ENCODE measurements around the gene RELT.

Gene RELT

DNA sequence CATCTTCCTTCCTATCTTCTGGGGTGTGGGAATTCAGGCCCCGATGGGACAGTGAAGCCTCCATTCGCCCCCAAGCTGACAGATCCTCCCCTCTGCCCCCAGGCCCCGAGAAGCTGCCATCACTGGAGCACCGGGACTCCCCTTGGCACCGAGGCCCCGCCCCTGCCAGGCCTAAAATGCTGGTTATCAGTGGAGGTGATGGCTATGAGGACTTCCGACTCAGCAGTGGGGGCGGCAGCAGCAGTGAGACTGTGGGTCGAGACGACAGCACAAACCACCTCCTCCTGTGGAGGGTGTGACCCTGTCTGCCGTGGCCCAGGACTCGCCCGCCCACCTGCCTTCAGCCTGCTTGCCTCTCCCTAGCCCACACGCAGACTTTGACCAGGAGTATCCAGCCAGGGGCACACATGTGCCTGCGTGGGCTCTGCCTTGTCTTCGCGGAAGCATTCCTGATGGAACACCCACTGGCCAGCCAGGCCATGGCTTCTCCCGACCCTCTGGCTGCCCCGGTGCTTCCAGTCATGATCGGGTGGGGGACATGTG lies 8.6 kb upstream of the RELT start:
- no peak overlapping the region for H3K9ac ChIP-seq (ENCODE audit: low read length)
- H3K27ac ChIP-seq (ENCODE audit: low read depth, low read length) = no peak overlapping the region
- H3K27me3 ChIP-seq (ENCODE audit: low read length) = no peaks in the 10 kb centered on the region
- H3K9me2 ChIP-seq (replicated peaks; ENCODE audit: insufficient read depth, low read length) = no peaks in the 10 kb centered on the region
- H3K4me3 ChIP-seq (ENCODE audit: insufficient read depth, low read length, poor library complexity, severe bottlenecking) = no peak overlapping the region
- no peaks in the 10 kb centered on the region for H4K20me1 ChIP-seq (ENCODE audit: low read depth, low read length)
- no peak overlapping the region for H3K4me2 ChIP-seq (ENCODE audit: low read depth, low read length, poor library complexity, severe bottlenecking)
- no peaks in the 10 kb centered on the region for H3K36me3 ChIP-seq (ENCODE audit: low read length)
- H3K9me3 ChIP-seq (ENCODE audit: insufficient read depth, low read length) = no peaks in the 10 kb centered on the region
- no peaks in the 10 kb centered on the region for H3F3A ChIP-seq (ENCODE audit: insufficient read depth)
- H2AFZ ChIP-seq (ENCODE audit: low read depth, low read length, severe bottlenecking) = no peak overlapping the region
- TF ChIP-seq EZH2phosphoT487 (conservative IDR thresholded peaks at IDR 0.05; ENCODE audit: low read length) = no peak
- TF ChIP-seq, protein P1, sequence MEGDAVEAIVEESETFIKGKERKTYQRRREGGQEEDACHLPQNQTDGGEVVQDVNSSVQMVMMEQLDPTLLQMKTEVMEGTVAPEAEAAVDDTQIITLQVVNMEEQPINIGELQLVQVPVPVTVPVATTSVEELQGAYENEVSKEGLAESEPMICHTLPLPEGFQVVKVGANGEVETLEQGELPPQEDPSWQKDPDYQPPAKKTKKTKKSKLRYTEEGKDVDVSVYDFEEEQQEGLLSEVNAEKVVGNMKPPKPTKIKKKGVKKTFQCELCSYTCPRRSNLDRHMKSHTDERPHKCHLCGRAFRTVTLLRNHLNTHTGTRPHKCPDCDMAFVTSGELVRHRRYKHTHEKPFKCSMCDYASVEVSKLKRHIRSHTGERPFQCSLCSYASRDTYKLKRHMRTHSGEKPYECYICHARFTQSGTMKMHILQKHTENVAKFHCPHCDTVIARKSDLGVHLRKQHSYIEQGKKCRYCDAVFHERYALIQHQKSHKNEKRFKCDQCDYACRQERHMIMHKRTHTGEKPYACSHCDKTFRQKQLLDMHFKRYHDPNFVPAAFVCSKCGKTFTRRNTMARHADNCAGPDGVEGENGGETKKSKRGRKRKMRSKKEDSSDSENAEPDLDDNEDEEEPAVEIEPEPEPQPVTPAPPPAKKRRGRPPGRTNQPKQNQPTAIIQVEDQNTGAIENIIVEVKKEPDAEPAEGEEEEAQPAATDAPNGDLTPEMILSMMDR (IDR thresholded peaks at IDR 0.05; ENCODE audit: insufficient read depth, low read length, poor library complexity, severe bottlenecking) = no peak
- H3K79me2 ChIP-seq (ENCODE audit: insufficient read depth, low read length) = no peaks in the 10 kb centered on the region

DNA sequence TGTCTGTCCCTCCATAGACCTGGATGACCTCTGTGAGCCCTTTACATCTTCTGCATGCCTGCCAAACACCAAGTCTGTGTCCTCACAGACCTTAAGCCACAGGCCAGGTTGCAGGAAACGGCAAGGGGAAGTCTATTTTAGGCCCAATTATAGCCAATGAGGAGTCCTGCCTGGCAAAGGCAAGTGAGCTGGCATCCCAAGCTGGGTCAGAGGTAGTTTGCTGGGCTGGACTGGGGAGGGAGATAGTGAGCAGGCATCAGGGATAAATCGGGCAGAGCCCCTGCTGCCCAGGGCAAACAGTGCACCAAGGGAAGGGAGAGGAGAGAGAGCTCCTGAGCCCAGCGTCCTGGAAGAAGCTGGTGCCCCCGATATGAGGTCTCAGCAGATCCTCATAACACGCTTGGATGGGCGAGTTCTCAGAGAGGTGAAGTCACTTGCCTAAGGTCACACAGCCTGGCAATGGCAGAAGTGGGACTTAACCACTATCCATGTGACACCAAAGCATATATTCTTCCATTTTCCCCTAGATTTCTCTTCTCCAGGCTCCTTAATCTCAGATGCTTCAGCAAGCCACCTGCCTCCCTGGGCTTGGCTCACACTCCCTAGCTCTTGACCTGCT lies 3.7 kb upstream of the RELT start:
- no peak overlapping the region for H2AFZ ChIP-seq (ENCODE audit: low read depth, low read length, severe bottlenecking)
- no peaks in the 10 kb centered on the region for H4K20me1 ChIP-seq (ENCODE audit: low read depth, low read length)
- H3K27me3 ChIP-seq (ENCODE audit: low read length) = no peaks in the 10 kb centered on the region
- TF ChIP-seq EZH2phosphoT487 (conservative IDR thresholded peaks at IDR 0.05; ENCODE audit: low read length) = no peak
- TF ChIP-seq, protein P1 (IDR thresholded peaks at IDR 0.05; ENCODE audit: insufficient read depth, low read length, poor library complexity, severe bottlenecking) = no peak
- H3K4me3 ChIP-seq (ENCODE audit: insufficient read depth, low read length, poor library complexity, severe bottlenecking) = no peak overlapping the region
- no peak overlapping the region for H3K27ac ChIP-seq (ENCODE audit: low read depth, low read length)
- no peak overlapping the region for H3K9ac ChIP-seq (ENCODE audit: low read length)
- peaks cover 10% of the 10 kb centered on the region for H3K79me2 ChIP-seq (ENCODE audit: insufficient read depth, low read length)
- no peaks in the 10 kb centered on the region for H3F3A ChIP-seq (ENCODE audit: insufficient read depth)
- no peaks in the 10 kb centered on the region for H3K9me2 ChIP-seq (replicated peaks; ENCODE audit: insufficient read depth, low read length)
- H3K36me3 ChIP-seq (ENCODE audit: low read length) = no peaks in the 10 kb centered on the region
- H3K9me3 ChIP-seq (ENCODE audit: insufficient read depth, low read length) = no peaks in the 10 kb centered on the region
- no peak overlapping the region for H3K4me2 ChIP-seq (ENCODE audit: low read depth, low read length, poor library complexity, severe bottlenecking)

DNA sequence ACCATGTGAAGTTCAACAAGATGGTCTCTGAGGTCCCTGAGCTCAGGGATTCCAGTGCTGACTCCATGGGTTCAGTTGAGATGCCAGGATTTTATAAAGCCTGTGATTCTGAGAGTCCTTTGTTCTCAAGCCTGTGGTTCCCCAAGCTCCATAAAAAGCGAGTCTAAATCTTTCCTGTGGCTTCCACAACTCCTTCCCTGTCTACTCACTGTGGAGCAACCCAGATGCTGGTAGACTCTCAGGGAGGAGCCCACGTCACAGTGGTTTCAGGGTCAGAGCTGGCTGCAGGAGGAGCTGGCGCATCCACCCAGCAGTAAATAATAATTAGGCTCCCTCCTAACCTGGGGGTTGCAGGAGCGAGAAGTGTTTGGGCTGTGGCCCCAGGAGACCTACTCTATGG lies 2.0 kb upstream of the RELT start:
- H3K27me3 ChIP-seq (ENCODE audit: low read length) = no peaks in the 10 kb centered on the region
- no peak overlapping the region for H3K4me3 ChIP-seq (ENCODE audit: insufficient read depth, low read length, poor library complexity, severe bottlenecking)
- H3K4me2 ChIP-seq (ENCODE audit: low read depth, low read length, poor library complexity, severe bottlenecking) = no peak overlapping the region
- no peaks in the 10 kb centered on the region for H3K9me3 ChIP-seq (ENCODE audit: insufficient read depth, low read length)
- H3K27ac ChIP-seq (ENCODE audit: low read depth, low read length) = no peak overlapping the region
- no peaks in the 10 kb centered on the region; the same call in 1 of the 2 replicates for H4K20me1 ChIP-seq (ENCODE audit: low read depth, low read length)
- H3K9me2 ChIP-seq (replicated peaks; ENCODE audit: insufficient read depth, low read length) = no peaks in the 10 kb centered on the region
- no peak overlapping the region for H2AFZ ChIP-seq (ENCODE audit: low read depth, low read length, severe bottlenecking)
- no peaks in the 10 kb centered on the region for H3F3A ChIP-seq (ENCODE audit: insufficient read depth)
- no peak overlapping the region for H3K9ac ChIP-seq (ENCODE audit: low read length)
- TF ChIP-seq, protein P1 (IDR thresholded peaks at IDR 0.05; ENCODE audit: insufficient read depth, low read length, poor library complexity, severe bottlenecking) = no peak
- no peak for TF ChIP-seq EZH2phosphoT487 (conservative IDR thresholded peaks at IDR 0.05; ENCODE audit: low read length)
- no peaks in the 10 kb centered on the region for H3K36me3 ChIP-seq (ENCODE audit: low read length)
- peaks cover 27% of the 10 kb centered on the region for H3K79me2 ChIP-seq (ENCODE audit: insufficient read depth, low read length)
